Gastroesophageal sphincter (tissue), 3 donors: ENCODE measurements around the gene CFAP58.

Experiments used
- CTCF ChIP-seq, 4 experiments: fragments of 200-600 bp in 2 of 4; fragments of 450-650 bp in 2 of 4; sonication (generic) in 1 of 4; IDR thresholded peaks; one replicate each; pipeline ENCODE4 v1.5.1; 2017 to 2019; ENCODE audit warnings: antibody characterized with exemption in 4 of 4, mild to moderate bottlenecking in 2 of 4, moderate library complexity in 2 of 4
- EP300 ChIP-seq: sonication (generic); formaldehyde crosslinking; IDR thresholded peaks from one replicate; pipeline ENCODE4 v1.6.1; 2017; ENCODE audit warnings: antibody characterized with exemption, mild to moderate bottlenecking
- POLR2A ChIP-seq, 2 donors: fragments of 450-650 bp; IDR thresholded peaks; one replicate each; pipeline ENCODE4 v1.6.1; 2017; ENCODE audit warnings: antibody characterized with exemption in 2 of 2, mild to moderate bottlenecking in 2 of 2, moderate library complexity in 1 of 2

DNA sequence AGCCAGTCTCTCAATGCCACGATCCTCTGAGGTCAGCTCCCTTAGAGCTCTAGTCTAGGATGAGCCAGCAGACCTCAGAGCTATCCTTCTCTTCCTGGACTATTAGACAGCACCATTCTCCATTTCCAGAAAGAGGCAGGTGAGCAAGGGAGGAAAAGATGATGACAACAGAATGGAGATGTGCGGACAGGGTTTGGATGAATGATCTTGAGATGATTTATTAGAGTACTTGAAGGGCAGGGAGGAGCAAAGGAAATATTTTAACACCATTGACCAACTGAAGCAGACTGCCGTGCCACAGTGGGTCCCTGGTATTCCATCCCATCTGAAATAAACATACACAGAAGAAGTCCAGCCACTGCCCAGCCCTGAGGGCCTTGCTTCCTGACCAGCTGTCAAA lies 94.3 kb downstream of the CFAP58 start:
- TF ChIP-seq CTCF (IDR thresholded peaks at IDR 0.05) (no peak), EP300 (no peak), POLR2A (IDR thresholded peaks at IDR 0.05) (no peak)
